DMS114 treated with DMSO at 0.1 percent for 48 hours (cell line): Measurements from ENCODE around the gene ZFHX2.
"Not testable (repeated sequence)": the region's sequence is repeated elsewhere in the genome, so short reads cannot be mapped to it uniquely, and the experiment has no call there.

Source experiments
- DNase-seq: peaks from one replicate; lab custom pipeline; 2025; ENCODE audit not compliant: unreplicated experiment; lab: John Stamatoyannopoulos, UW

The ZFHX2 gene

GRCh38 chr14:23551266-23552028, at the start of gene ZFHX2:
ZFHX2 (minus strand) TSS chr14:23551765; CDS start chr14:23535325, 16,440 bp downstream.
- peak; percentile 42 for DNase-seq

GRCh38 chr14:23600806-23601205, 49.2 kb upstream of the ZFHX2 start:
- no peak for DNase-seq

GRCh38 chr14:23600322-23600707, 48.8 kb upstream of the ZFHX2 start:
- DNase-seq: no peak

GRCh38 chr14:23594191-23594590, 42.6 kb upstream of the ZFHX2 start:
- not testable (repeated sequence) for DNase-seq

GRCh38 chr14:23590198-23590597, 38.6 kb upstream of the ZFHX2 start:
- DNase-seq: no peak

GRCh38 chr14:23589606-23590005, 38.0 kb upstream of the ZFHX2 start:
- no peak for DNase-seq

GRCh38 chr14:23588884-23589598, 37.5 kb upstream of the ZFHX2 start:
- peak; percentile 72 for DNase-seq

- DNase-seq: not testable (repeated sequence)
Observed at GRCh38 chr14:23584527-23585203, 33.1 kb upstream of the ZFHX2 start.

- DNase-seq: not testable (repeated sequence)
Observed at GRCh38 chr14:23583761-23584526, 32.4 kb upstream of the ZFHX2 start.

GRCh38 chr14:23582906-23583760, 31.6 kb upstream of the ZFHX2 start:
- no peak for DNase-seq

- no peak for DNase-seq
Observed at GRCh38 chr14:23580948-23581281, 29.4 kb upstream of the ZFHX2 start.

- DNase-seq: no peak
Observed at GRCh38 chr14:23580152-23580926, 28.8 kb upstream of the ZFHX2 start.

- no peak for DNase-seq
Observed at GRCh38 chr14:23579739-23580138, 28.2 kb upstream of the ZFHX2 start.

- no peak for DNase-seq
Observed at GRCh38 chr14:23579311-23579630, 27.7 kb upstream of the ZFHX2 start.

- no peak for DNase-seq
Observed at GRCh38 chr14:23578560-23579310, 27.2 kb upstream of the ZFHX2 start, which contains the start of gene JPH4. JPH4 (minus strand) TSS chr14:23578790; CDS start chr14:23577453, 1,337 bp downstream.

GRCh38 chr14:23577710-23578392, 26.3 kb upstream of the ZFHX2 start:
- no peak for DNase-seq

- no peak for DNase-seq
Observed at GRCh38 chr14:23577004-23577681, 25.6 kb upstream of the ZFHX2 start.
